Kidney tubule cell (primary cell): ENCODE results near the gene HSD17B11.
"Not testable (repeated sequence)": the region's sequence is repeated elsewhere in the genome, so short reads cannot be mapped to it uniquely, and the experiment has no call there.

Experiments used
- DNase-seq: peaks from one replicate; pipeline ENCODE4 v3.0.0-alpha.2; 2018; ENCODE audit warnings: low spot score

HSD17B11 gene

GRCh38 chr4:87305562-87305961 is 85.4 kb downstream of the HSD17B11 start:
- no peak for DNase-seq

- no peak for DNase-seq
Measured at GRCh38 chr4:87304745-87305432, 86.1 kb downstream of the HSD17B11 start.

GRCh38 chr4:87299898-87300297 is 91.1 kb downstream of the HSD17B11 start:
- no peak for DNase-seq

GRCh38 chr4:87298362-87298761 is 92.6 kb downstream of the HSD17B11 start:
- no peak for DNase-seq

- DNase-seq: peak; percentile 65
Measured at GRCh38 chr4:87294911-87295310, 96.1 kb downstream of the HSD17B11 start.

- DNase-seq: not testable (repeated sequence)
Measured at GRCh38 chr4:87293889-87294288, 97.1 kb downstream of the HSD17B11 start.

- no peak for DNase-seq
Measured at GRCh38 chr4:87286970-87287369, 104.0 kb downstream of the HSD17B11 start.
